ENCODE measurements around the gene PALM3.

The PALM3 gene

GRCh38 chr19:14061751-14062557 is at the start of gene PALM3:
Gene PALM3, minus strand, starts transcription at chr19:14062076. Its CDS starts 96 bp downstream, at chr19:14061980.
- DNase-seq (ENCODE audit: extremely low read depth, low read depth), result no peak
- TF ChIP-seq CTCF (IDR thresholded peaks at IDR 0.05; ENCODE audit: low read depth, low read length), result no peak

GRCh38 chr19:14111486-14111885 is 49.6 kb upstream of the PALM3 start:
- no peak for TF ChIP-seq CTCF (IDR thresholded peaks at IDR 0.05; ENCODE audit: low read depth, low read length)
- no peak for DNase-seq (ENCODE audit: extremely low read depth, low read depth)

GRCh38 chr19:14110650-14111049 is 48.8 kb upstream of the PALM3 start:
- TF ChIP-seq CTCF (IDR thresholded peaks at IDR 0.05; ENCODE audit: low read depth, low read length), result no peak
- no peak for DNase-seq (ENCODE audit: extremely low read depth, low read depth)

- no peak for TF ChIP-seq CTCF (IDR thresholded peaks at IDR 0.05; ENCODE audit: low read depth, low read length)
- no peak for DNase-seq (ENCODE audit: extremely low read depth, low read depth)
Measured at GRCh38 chr19:14107581-14108461, 45.9 kb upstream of the PALM3 start.

GRCh38 chr19:14106840-14107239 is 45.0 kb upstream of the PALM3 start:
- no peak for TF ChIP-seq CTCF (IDR thresholded peaks at IDR 0.05; ENCODE audit: low read depth, low read length)
- DNase-seq (ENCODE audit: extremely low read depth, low read depth), result no peak

GRCh38 chr19:14105680-14106079 is 43.8 kb upstream of the PALM3 start:
- no peak for DNase-seq (ENCODE audit: extremely low read depth, low read depth)
- no peak for TF ChIP-seq CTCF (IDR thresholded peaks at IDR 0.05; ENCODE audit: low read depth, low read length)

- no peak for DNase-seq (ENCODE audit: extremely low read depth, low read depth)
- TF ChIP-seq CTCF (IDR thresholded peaks at IDR 0.05; ENCODE audit: low read depth, low read length), result no peak
Measured at GRCh38 chr19:14103310-14103709, 41.4 kb upstream of the PALM3 start.
